Cardiac muscle cell (in vitro differentiated cells and primary cell): ENCODE data around the gene SPEM1. TPM values are rescaled to one million over a fixed set of nuclear protein-coding genes. Genes with fewer than 3 reads are reported as not detected.

Experiments
- DNase-seq, 2 donors: peaks; one replicate each; pipeline versions ENCODE4 v3.0.0 to v3.0.0-alpha.2; 2010 to 2017; ENCODE audit warnings: low read depth in 1 of 2, low spot score in 1 of 2
- H3K27ac ChIP-seq: fragments of 200-600 bp; sonication (generic); 2 replicates; pipeline ENCODE4 v1.5.1; 2016
- H3K27me3 ChIP-seq: fragments of 200-600 bp; sonication (generic); 2 replicates; pipeline ENCODE4 v1.6.0; 2016; ENCODE audit warnings: control low read depth
- H3K36me3 ChIP-seq: fragments of 200-600 bp; sonication (generic); 2 replicates; pipeline ENCODE4 v1.5.1; 2016; ENCODE audit warnings: control low read depth
- H3K4me1 ChIP-seq: fragments of 200-600 bp; sonication (generic); 2 replicates; pipeline ENCODE4 v1.8.1; 2017; ENCODE audit warnings: low read depth, mild to moderate bottlenecking, mixed run types
- H3K4me3 ChIP-seq: fragments of 200-600 bp; sonication (generic); 2 replicates; pipeline ENCODE4 v1.5.1; 2016; ENCODE audit warnings: mild to moderate bottlenecking
- H3K9me3 ChIP-seq: fragments of 200-600 bp; sonication (generic); 2 replicates; pipeline ENCODE4 v1.5.1; 2017; ENCODE audit warnings: low read depth, mild to moderate bottlenecking, control low read depth
- polyA plus RNA-seq: library from polyadenylated mRNA; unstranded; fragments of >200 nt; fragmentation: Nextera tagmentation; extraction: Ambion mirVana; gene quantifications from 2 replicates; pipeline ENCODE4 v1.2.1, GENCODE V29; 2016
- total RNA-seq: library from RNA; depleted of rRNA; stranded (reverse); fragments of >200 nt; gene quantifications from 2 replicates; pipeline ENCODE4 v1.2.3, GENCODE V29; 2016
- TF ChIP-seq, protein P1 (sequence below): IDR thresholded peaks from 2 replicates; pipeline ENCODE4 v1.5.1; 2012; ENCODE audit warnings: low read depth, mild to moderate bottlenecking, low read length

The SPEM1 gene
- total and polyA plus RNA-seq, 2 experiments from 2014 or later: not detected

- Histone ChIP-seq H3K36me3 (peaks cover 9% of the 10 kb centered on the region), H3K9me3 (no peaks in the 10 kb centered on the region), H3K4me3 (no peak overlapping the region), H3K27ac (no peak overlapping the region), H3K27me3 (no peaks in the 10 kb centered on the region), H3K4me1 (no peaks in the 10 kb centered on the region)
- TF ChIP-seq, protein P1, sequence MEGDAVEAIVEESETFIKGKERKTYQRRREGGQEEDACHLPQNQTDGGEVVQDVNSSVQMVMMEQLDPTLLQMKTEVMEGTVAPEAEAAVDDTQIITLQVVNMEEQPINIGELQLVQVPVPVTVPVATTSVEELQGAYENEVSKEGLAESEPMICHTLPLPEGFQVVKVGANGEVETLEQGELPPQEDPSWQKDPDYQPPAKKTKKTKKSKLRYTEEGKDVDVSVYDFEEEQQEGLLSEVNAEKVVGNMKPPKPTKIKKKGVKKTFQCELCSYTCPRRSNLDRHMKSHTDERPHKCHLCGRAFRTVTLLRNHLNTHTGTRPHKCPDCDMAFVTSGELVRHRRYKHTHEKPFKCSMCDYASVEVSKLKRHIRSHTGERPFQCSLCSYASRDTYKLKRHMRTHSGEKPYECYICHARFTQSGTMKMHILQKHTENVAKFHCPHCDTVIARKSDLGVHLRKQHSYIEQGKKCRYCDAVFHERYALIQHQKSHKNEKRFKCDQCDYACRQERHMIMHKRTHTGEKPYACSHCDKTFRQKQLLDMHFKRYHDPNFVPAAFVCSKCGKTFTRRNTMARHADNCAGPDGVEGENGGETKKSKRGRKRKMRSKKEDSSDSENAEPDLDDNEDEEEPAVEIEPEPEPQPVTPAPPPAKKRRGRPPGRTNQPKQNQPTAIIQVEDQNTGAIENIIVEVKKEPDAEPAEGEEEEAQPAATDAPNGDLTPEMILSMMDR: no peak
- no peak for DNase-seq
Measured at GRCh38 chr17:7417056-7417655, 3.0 kb upstream of the SPEM1 start.

DNA sequence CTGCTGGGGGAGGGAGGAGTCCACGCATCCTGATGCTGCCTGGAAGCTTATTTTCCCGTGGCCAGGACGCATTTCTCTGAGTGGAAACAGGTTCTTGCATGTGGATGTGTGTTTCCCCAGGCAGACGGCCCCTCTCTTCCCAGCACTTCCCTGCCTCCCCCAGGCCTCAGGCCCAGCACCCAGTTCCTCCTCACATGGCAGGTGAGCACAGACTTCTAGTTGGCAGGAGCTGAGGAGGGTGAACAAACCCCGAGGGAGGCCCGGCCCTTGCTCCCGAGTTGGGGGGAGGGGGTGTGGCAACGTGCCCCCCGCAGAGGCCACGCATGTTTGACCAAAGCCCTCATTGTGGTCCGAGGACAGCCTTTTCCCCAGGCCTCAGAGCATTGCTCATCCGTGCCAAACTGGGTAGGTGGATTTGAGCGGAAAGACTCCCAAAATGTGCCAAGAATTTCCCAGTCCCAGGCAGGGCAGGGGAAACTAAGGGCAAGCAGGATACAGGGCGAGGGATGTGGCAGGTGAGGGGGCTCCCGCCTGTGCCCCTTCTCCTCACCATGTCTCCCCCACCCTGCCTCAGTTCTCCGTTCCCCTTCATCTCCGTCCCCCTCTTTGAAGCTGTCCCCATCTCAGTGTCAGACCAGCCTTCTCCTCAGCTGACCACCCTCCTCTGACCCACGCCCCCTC is 1.5 kb upstream of the SPEM1 start:
- no peak overlapping the region for H3K27ac ChIP-seq

GRCh38 chr17:7421186-7421585 is 1.1 kb downstream of the SPEM1 start:
- no peak overlapping the region for H3K27ac ChIP-seq
- no peaks in the 10 kb centered on the region for H3K27me3 ChIP-seq
- H3K9me3 ChIP-seq: no peaks in the 10 kb centered on the region
- H3K4me3 ChIP-seq: no peak overlapping the region
- peaks cover 5% of the 10 kb centered on the region for H3K36me3 ChIP-seq
- no peaks in the 10 kb centered on the region for H3K4me1 ChIP-seq
- TF ChIP-seq, protein P1: no peak
- no peak for DNase-seq

More for the DNA sequence above, 1.5 kb upstream of the SPEM1 start:
- no peaks in the 10 kb centered on the region for H3K27me3 ChIP-seq
- DNase-seq: no peak
- TF ChIP-seq, protein P1: no peak
- H3K4me3 ChIP-seq: no peak overlapping the region
- no peaks in the 10 kb centered on the region for H3K4me1 ChIP-seq
- H3K36me3 ChIP-seq: peaks cover 9% of the 10 kb centered on the region
- no peaks in the 10 kb centered on the region for H3K9me3 ChIP-seq

DNA sequence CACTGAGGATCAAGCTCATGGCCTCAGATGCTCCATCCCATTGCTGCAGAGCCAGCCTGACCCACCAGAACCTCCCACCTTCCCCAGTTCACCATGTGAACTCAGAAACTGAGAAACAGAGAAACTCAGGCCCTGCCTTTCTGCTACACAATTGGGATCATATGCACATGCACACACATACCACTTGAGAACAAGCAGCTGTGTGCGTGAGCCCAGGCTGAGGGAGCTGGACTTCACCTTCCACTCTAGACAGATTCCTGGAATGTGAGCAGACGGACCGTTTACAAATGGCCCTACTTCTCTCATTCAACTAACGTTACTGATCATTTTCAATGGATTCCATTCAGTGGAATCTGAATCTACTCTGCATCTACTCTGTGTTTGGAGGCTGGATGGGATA is 3.6 kb downstream of the SPEM1 start:
- no peak overlapping the region for H3K4me3 ChIP-seq

DNA sequence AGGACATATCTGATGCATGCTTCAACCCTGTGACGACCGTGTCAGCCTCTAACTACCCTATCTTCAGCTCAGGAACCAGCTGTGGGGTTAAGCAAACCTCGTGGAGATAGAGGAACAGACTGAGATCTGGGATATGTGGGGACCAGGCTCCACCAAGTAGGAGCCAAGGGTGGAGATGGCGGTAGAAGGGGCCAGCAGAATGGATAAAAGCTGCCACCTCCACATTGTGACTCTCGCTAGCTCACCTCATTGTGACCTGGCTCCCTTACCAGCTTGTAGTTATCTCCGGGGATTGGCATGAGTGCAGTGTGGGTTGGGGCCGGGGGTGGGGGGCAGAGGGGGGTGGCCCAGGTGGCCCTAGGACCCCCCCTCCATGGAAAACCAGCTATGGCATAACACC is 5.2 kb downstream of the SPEM1 start, which contains the start of gene SPEM2:
Gene SPEM2 (plus strand): TSS at position 301 of the 400 bp plus-strand sequence. CDS start 73 bp downstream, at position 374.
- no peak for DNase-seq
- Histone ChIP-seq H3K9me3 (no peaks in the 10 kb centered on the region), H3K4me3 (no peak within 1 kb of the TSS), H3K4me1 (no peaks in the 10 kb centered on the region), H3K36me3 (no peaks in the 10 kb centered on the region), H3K27me3 (no peaks in the 10 kb centered on the region), H3K27ac (no peak within 1 kb of the TSS)
- TF ChIP-seq, protein P1: no peak

More for the DNA sequence above, 3.6 kb downstream of the SPEM1 start:
- no peaks in the 10 kb centered on the region for H3K9me3 ChIP-seq
- H3K36me3 ChIP-seq: no peaks in the 10 kb centered on the region
- TF ChIP-seq, protein P1: no peak
- H3K27ac ChIP-seq: no peak overlapping the region
- DNase-seq: no peak
- no peaks in the 10 kb centered on the region for H3K4me1 ChIP-seq
- H3K27me3 ChIP-seq: no peaks in the 10 kb centered on the region
